GM18870 (cell line): Measurements from ENCODE around the gene CAPN3.

Experiments used
- ATAC-seq: cut with Tn5 transposase; IDR thresholded peaks from one replicate; pipeline ENCODE4 v1.9.1; 2021; ENCODE audit warnings: moderate library complexity; ENCODE audit not compliant: unreplicated experiment

CAPN3 gene

GRCh38 chr15:42449770-42450424 lies 90.6 kb downstream of the CAPN3 start:
- no peak for ATAC-seq

- ATAC-seq, result no peak
These were observed 91.1 kb downstream of the CAPN3 start for GRCh38 chr15:42450425-42450790.

DNA sequence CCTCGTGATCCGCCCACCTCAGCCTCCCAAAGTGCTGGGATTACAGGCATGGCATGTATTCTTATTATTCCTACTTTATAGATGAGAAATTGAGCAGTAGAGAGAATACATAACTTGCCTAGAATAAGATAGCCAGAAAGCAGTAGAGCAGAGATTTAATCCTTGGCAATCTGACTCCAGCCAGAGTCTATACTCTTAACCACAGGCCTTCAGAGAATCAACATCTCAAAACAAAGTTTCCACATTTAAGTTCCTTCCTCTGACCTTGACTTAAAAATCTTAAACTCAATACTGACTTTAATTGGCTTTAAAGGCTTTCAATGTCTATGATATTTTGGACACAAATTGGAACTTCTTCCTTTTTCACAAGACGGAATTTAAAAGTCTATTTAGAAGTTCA lies 94.5 kb downstream of the CAPN3 start:
- no peak for ATAC-seq

DNA sequence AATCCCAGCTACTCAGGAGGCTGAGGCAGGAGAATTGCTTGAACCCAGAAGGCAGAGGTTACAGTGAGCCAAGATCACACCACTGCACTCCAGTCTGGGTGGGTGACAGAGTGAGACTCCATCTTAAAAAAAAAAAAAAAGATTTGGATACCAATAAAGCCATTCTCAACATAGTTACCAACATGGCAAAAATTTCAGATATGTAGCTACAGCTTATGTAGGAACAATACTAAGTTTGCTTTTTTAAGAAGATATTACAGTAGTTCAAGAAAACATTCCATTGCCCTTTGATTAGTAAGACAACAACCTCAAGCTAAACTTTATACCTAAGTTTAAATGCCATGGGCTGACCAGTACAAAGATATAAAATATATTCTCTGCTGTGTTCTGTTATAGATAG lies 97.2 kb downstream of the CAPN3 start:
- ATAC-seq, result no peak

DNA sequence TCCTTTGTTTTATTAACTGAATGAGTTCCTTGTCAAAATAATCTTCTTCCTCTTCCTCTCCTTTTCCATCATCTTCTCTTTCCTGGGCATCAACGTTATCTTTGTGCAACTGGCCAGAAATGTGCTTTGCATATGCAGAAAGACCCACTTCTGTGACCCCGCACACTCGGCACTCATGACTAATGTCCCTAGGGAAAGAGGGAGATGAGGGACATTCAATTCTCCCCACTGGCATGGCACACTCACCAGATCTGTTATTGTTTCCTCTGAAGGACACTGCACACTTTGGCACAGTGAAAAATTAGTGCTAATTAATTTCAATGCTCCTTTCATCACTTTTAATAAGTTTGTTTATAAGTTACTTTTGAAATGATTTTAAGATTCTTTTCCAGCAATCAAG lies 97.7 kb downstream of the CAPN3 start:
- ATAC-seq, result no peak

DNA sequence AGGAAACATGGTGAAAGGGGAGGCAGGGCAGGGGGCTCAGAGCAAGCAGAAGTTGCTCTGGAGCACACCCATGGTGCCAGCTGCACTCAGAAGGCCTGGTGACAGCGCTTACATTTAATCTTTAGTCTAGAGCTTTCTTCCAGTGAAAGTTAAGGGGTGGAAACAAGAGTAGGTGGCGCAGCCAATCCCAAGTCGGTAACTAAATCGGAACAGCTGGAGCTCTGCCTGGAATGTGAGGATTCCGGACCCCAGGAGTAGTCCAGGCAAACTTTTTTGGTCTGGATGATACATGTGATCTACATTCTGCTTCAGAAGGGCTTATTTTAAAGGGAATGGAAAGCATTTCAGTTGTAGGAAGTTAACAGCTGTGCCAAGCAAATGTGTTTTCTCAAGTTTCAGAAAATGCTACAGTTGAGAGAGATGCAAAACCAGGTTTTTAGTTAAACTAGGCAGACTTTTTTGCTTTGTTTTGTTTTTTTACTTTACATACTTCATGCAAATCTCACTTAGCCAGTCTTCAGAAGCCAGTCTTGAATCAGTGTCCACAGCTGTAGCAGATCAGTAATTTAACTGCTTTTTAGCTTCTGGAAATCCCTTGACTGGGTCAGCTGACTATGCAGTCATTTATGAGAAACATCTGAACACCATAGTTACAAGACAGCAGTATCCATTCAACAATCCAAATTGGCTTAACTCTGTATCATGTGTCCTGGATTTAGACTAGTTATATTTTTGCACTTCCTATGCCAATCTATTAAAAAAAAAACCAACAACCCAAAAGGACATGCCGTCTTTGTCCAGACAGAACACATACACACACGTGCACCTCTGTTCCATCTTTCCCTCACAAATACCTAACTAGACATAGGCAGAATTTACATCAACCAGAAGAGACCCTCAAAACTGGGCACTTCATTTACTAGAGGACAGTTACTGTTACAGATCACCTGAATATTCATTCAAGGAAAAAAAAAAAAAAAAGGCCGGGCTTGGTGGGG lies 98.4 kb downstream of the CAPN3 start:
- peak; percentile 64 for ATAC-seq

DNA sequence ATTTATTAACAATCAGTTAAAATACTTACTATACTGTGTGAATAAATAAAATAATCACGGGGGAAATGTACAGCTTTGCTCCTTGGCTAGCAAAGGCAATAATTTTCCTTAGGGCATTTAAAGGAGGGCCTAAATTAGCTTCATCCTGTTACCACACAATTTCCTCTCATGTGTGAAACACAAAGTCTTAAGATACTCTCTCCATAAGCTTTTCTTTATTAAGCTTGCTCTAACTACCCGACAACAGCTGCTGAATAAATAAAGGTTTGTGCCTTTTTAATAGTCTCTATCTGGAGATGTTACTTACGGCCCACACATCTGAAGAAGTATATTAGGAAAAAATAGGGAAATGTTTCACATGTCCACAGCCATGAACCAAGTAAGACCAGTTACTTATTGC lies 102.0 kb downstream of the CAPN3 start:
- ATAC-seq, result no peak
